Mucosa of stomach (tissue), 1 donor: ENCODE measurements around the gene INPP5A.

Experiments
- H3K27me3 ChIP-seq: one replicate; pipeline ENCODE4 v1.7.0; 2013; ENCODE audit warnings: mild to moderate bottlenecking, low read length; ENCODE audit not compliant: control insufficient read depth, insufficient read depth
- H3K36me3 ChIP-seq: one replicate; pipeline ENCODE4 v1.7.0; 2013; ENCODE audit warnings: low read length; ENCODE audit not compliant: control insufficient read depth, insufficient read depth
- H3K4me1 ChIP-seq: one replicate; pipeline ENCODE4 v1.7.0; 2013; ENCODE audit warnings: mild to moderate bottlenecking, low read length; ENCODE audit not compliant: control insufficient read depth, insufficient read depth
- H3K4me3 ChIP-seq: one replicate; pipeline ENCODE4 v1.7.0; 2013; ENCODE audit warnings: low read length
- H3K9ac ChIP-seq: one replicate; pipeline ENCODE4 v1.7.0; 2013; ENCODE audit warnings: mild to moderate bottlenecking, low read length, moderate library complexity
- H3K9me3 ChIP-seq: one replicate; pipeline ENCODE4 v1.7.0; 2013; ENCODE audit warnings: mild to moderate bottlenecking, low read length, moderate library complexity; ENCODE audit not compliant: control insufficient read depth
- donor health status: Pancreatic carcinoma.

Gene INPP5A

DNA sequence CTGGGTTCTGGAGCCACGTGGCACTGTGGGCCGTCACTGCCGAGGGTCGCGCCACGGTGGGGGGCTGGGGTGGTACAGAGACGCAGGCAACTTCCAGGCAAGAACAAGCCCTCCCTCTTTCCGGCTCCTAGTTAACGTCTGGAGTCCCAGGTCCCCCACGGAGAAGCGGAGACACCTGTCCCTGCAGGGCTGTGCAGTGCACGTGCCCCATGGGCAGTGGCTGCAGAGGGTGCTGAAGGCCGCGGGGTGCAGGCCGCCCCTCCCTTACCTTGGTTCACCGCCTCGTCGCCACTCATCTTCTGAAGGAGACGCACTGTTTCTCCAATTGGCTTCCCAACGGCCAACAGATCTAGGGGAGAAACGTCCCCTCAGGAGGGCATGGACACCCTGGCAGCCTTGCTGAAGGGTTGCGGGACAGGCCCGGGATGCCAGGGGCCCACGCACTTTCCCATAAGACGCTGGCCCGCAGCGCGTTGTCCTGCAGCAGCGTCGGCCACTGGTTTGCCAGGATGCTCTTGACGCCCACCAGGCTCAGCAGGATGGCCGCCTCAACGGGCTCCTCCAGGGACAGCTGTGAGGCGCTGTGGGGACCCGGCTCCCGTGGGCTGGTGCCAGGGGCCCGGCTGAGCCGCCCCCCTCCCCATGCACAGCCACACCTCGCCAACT, 272.7 kb downstream of the INPP5A start:
- no peak overlapping the region for H3K4me3 ChIP-seq
- H3K36me3 ChIP-seq: no peaks in the 10 kb centered on the region
- H3K4me1 ChIP-seq: peaks cover 3% of the 10 kb centered on the region
- no peak overlapping the region for H3K9ac ChIP-seq
- peaks cover 3% of the 10 kb centered on the region for H3K27me3 ChIP-seq
- no peaks in the 10 kb centered on the region for H3K9me3 ChIP-seq

- Histone ChIP-seq H3K9me3 (no peaks in the 10 kb centered on the region), H3K9ac (no peak overlapping the region), H3K4me1 (peaks cover 3% of the 10 kb centered on the region), H3K4me3 (no peak overlapping the region), H3K27me3 (peaks cover 3% of the 10 kb centered on the region), H3K36me3 (no peaks in the 10 kb centered on the region)
Measured at GRCh38 chr10:132810807-132811700, 273.5 kb downstream of the INPP5A start.

GRCh38 chr10:132811891-132812481, 274.4 kb downstream of the INPP5A start:
- no peaks in the 10 kb centered on the region for H3K36me3 ChIP-seq
- no peak overlapping the region for H3K4me3 ChIP-seq
- H3K9me3 ChIP-seq: no peaks in the 10 kb centered on the region
- no peak overlapping the region for H3K9ac ChIP-seq
- H3K27me3 ChIP-seq: peaks cover 7% of the 10 kb centered on the region
- H3K4me1 ChIP-seq: peaks cover 3% of the 10 kb centered on the region

- H3K27me3 ChIP-seq: peaks cover 7% of the 10 kb centered on the region
- H3K9ac ChIP-seq: no peak overlapping the region
- H3K36me3 ChIP-seq: no peaks in the 10 kb centered on the region
- H3K9me3 ChIP-seq: no peaks in the 10 kb centered on the region
- H3K4me1 ChIP-seq: peaks cover 3% of the 10 kb centered on the region
- no peak overlapping the region for H3K4me3 ChIP-seq
Measured at GRCh38 chr10:132812520-132812919, 274.9 kb downstream of the INPP5A start.

DNA sequence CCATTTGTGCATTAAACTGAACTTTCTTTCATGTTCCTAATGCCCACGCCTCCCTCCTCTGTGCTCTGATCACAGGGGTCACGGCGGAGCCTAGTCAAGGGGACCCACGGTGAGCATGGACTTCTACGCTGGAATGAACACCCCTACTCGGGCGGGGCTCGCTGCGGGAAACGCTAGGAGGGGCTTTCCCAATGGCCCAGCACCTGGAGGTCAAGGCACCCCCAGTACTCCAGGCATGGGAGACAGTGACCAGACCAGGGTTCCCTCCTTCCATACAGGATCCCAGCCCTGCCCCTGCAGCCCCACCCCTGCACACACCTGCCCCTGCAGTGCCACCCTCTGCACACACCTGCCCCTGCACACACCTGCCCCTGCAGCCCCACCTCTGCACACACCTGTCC, 275.4 kb downstream of the INPP5A start:
- H3K4me3 ChIP-seq: no peak overlapping the region
- peaks cover 3% of the 10 kb centered on the region for H3K4me1 ChIP-seq
- H3K36me3 ChIP-seq: no peaks in the 10 kb centered on the region
- H3K9me3 ChIP-seq: no peaks in the 10 kb centered on the region
- peaks cover 12% of the 10 kb centered on the region for H3K27me3 ChIP-seq
- no peak overlapping the region for H3K9ac ChIP-seq

DNA sequence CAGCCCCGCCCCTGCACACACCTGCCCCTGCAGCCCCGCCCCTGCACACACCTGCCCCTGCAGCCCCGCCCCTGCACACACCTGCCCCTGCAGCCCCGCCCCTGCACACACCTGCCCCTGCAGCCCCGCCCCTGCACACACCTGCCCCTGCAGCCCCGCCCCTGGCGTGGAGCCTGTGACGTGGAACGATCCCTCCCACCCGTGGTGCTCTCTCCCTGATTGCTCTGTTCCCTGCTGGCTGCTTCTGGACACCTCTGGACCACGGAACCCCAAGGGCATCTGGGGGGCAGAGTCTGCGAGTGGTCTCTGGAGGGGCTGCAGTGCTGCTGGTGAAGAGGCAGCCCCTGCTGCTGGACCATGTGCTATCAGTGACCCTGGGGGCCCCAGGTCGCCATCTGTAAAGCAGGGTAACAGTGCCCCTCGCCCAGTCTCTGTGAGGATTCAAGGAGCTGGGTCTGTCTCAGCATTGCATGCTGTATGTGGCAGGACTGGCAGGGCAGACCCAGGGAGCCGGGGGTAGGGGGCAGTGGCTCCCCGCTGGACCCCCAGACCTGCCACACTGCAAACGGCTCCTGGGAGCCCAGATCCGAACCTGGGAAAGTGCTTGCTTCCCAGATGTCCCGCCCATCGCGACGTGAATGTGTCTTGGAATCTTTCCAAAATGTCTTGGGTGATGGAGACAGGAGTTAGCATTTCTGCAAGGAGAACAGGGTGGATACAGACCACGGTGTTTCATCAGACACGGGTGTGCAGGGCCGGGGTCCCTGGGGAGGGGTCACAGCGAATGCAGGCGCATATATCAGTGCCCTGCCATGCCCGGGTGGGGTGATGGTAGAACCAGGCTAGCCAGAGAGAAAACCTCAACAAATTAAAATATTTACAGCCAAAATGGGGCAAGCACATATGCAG, 276.2 kb downstream of the INPP5A start:
- peaks cover 3% of the 10 kb centered on the region for H3K4me1 ChIP-seq
- H3K4me3 ChIP-seq: no peak overlapping the region
- peaks cover 10% of the 10 kb centered on the region for H3K27me3 ChIP-seq
- H3K9ac ChIP-seq: no peak overlapping the region
- no peaks in the 10 kb centered on the region for H3K36me3 ChIP-seq
- H3K9me3 ChIP-seq: no peaks in the 10 kb centered on the region

GRCh38 chr10:132814469-132814856, 276.9 kb downstream of the INPP5A start:
- H3K9me3 ChIP-seq: no peaks in the 10 kb centered on the region
- no peak overlapping the region for H3K9ac ChIP-seq
- no peak overlapping the region for H3K4me3 ChIP-seq
- H3K36me3 ChIP-seq: no peaks in the 10 kb centered on the region
- H3K27me3 ChIP-seq: peaks cover 10% of the 10 kb centered on the region
- H3K4me1 ChIP-seq: peaks cover 3% of the 10 kb centered on the region

DNA sequence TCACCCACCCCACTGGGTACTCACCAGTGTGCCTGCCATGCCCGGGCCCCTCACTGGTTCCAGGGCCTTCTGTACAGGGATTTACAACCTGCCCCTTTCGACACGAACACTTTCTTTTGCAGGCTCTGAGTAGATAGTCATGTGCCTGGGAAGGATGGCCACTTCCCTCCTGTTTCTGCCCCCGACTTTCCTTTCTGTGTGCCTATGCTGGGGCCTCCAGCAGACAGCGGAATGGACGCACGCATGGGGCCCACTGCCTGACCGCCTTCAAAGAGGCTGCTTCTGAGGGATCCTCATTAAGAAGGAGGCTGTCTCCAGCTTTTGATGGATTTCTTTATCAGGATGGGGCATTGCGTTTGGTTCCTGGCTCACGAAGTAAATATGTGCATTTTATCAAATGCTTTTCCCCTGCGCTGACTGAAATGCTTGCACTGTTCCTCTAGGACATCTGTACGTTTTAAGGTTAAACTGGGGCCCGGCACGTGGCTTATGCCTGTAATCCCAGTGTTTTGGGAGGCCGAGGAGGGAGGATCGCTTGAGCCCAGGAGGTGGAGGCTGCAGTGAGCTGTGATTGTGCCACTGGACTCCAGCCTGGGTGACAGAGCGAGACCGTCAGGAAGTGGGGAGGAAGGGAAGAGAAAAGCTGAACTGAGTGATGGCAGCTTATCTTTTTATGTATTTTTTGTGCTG, 277.7 kb downstream of the INPP5A start:
- Histone ChIP-seq H3K4me3 (no peak overlapping the region), H3K27me3 (peaks cover 10% of the 10 kb centered on the region), H3K9ac (no peak overlapping the region), H3K9me3 (no peaks in the 10 kb centered on the region), H3K36me3 (no peaks in the 10 kb centered on the region), H3K4me1 (peaks cover 3% of the 10 kb centered on the region)

DNA sequence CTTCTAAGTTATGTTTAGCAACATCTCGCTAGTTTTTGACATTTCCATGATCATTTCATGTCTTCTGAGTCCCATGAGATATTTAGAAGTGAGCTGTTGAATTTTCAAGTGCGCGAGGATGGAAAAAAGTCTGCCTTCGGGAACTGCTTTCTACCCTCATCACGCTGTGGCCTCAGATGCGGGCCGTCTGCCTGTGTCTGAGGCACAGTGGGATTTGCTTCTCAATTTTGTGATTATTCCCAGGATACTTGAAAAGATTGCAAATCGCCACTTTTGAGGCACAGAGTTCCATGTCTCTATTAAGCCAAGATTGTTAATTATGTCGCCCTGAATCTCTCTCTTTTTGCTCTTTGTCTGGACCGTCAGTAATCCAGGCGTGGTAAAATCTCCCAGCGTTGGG, 279.1 kb downstream of the INPP5A start:
- Histone ChIP-seq H3K9me3 (no peaks in the 10 kb centered on the region), H3K4me1 (peaks cover 3% of the 10 kb centered on the region), H3K27me3 (peaks cover 10% of the 10 kb centered on the region), H3K4me3 (no peak overlapping the region), H3K9ac (no peak overlapping the region), H3K36me3 (no peaks in the 10 kb centered on the region)

- H3K9me3 ChIP-seq: no peaks in the 10 kb centered on the region
- no peak overlapping the region for H3K9ac ChIP-seq
- no peak overlapping the region for H3K4me3 ChIP-seq
- H3K4me1 ChIP-seq: peaks cover 3% of the 10 kb centered on the region
- peaks cover 10% of the 10 kb centered on the region for H3K27me3 ChIP-seq
- H3K36me3 ChIP-seq: no peaks in the 10 kb centered on the region
Measured at GRCh38 chr10:132817701-132818211, 280.2 kb downstream of the INPP5A start.

DNA sequence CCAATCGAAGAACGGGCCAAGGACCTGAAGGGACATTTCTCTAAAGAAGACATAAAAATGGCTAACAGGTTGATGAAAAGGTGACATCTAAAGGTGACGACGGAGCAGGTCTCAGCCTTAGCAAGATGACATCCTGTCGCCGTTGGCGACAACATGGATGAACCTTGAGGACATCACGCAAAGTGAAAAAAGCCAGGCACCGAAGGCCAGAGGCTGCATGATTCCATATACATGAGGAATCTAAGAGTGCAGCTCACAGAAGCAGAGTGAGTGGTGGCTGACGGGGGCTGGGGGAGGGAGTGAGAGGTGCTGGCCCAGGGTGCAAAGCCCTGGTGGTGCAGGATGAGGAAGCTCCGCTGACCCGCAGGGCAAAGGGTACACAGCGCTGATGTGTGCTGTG, 282.5 kb downstream of the INPP5A start:
- H3K4me3 ChIP-seq: no peak overlapping the region
- no peaks in the 10 kb centered on the region for H3K9me3 ChIP-seq
- H3K4me1 ChIP-seq: no peaks in the 10 kb centered on the region
- peaks cover 10% of the 10 kb centered on the region for H3K27me3 ChIP-seq
- no peak overlapping the region for H3K9ac ChIP-seq
- no peaks in the 10 kb centered on the region for H3K36me3 ChIP-seq
